A549 treated with CpdA at 1 μM for 4 hours (cell line): ENCODE data around the gene WDFY4. TPM values are rescaled to one million over a fixed set of nuclear protein-coding genes. Genes with fewer than 3 reads are reported as not detected.

Experiments used
- total RNA-seq: library from RNA; stranded (reverse); fragments of 200-300 nt; extraction: Qiagen RNA extraction; gene quantifications from 5 replicates; pipeline ENCODE4 v1.2.3, GENCODE V29; 2022; ENCODE audit warnings: low read depth

WDFY4 gene, protein sequence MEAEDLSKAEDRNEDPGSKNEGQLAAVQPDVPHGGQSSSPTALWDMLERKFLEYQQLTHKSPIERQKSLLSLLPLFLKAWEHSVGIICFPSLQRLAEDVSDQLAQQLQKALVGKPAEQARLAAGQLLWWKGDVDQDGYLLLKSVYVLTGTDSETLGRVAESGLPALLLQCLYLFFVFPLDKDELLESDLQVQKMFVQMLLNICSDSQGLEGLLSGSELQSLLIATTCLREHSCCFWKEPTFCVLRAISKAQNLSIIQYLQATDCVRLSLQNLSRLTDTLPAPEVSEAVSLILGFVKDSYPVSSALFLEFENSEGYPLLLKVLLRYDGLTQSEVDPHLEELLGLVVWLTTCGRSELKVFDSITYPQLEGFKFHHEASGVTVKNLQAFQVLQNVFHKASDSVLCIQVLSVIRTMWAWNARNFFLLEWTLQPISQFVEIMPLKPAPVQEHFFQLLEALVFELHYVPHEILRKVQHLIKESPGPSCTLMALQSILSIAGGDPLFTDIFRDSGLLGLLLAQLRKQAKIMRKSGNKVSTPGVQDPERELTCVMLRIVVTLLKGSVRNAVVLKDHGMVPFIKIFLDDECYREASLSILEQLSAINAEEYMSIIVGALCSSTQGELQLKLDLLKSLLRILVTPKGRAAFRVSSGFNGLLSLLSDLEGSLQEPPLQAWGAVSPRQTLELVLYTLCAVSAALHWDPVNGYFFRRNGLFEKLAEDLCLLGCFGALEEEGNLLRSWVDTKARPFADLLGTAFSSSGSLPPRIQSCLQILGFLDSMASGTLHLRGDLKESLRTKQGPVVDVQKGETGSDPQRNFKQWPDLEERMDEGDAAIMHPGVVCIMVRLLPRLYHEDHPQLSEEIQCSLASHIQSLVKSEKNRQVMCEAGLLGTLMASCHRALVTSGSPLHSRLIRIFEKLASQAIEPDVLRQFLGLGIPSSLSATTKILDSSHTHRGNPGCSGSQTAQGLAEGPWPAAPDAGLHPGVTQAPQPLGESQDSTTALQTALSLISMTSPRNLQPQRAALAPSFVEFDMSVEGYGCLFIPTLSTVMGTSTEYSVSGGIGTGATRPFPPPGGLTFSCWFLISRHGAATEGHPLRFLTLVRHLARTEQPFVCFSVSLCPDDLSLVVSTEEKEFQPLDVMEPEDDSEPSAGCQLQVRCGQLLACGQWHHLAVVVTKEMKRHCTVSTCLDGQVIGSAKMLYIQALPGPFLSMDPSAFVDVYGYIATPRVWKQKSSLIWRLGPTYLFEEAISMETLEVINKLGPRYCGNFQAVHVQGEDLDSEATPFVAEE (N-terminal part only)
- under 0.01 TPM in 1 of 5 replicates, not detected in the others for total RNA-seq

DNA sequence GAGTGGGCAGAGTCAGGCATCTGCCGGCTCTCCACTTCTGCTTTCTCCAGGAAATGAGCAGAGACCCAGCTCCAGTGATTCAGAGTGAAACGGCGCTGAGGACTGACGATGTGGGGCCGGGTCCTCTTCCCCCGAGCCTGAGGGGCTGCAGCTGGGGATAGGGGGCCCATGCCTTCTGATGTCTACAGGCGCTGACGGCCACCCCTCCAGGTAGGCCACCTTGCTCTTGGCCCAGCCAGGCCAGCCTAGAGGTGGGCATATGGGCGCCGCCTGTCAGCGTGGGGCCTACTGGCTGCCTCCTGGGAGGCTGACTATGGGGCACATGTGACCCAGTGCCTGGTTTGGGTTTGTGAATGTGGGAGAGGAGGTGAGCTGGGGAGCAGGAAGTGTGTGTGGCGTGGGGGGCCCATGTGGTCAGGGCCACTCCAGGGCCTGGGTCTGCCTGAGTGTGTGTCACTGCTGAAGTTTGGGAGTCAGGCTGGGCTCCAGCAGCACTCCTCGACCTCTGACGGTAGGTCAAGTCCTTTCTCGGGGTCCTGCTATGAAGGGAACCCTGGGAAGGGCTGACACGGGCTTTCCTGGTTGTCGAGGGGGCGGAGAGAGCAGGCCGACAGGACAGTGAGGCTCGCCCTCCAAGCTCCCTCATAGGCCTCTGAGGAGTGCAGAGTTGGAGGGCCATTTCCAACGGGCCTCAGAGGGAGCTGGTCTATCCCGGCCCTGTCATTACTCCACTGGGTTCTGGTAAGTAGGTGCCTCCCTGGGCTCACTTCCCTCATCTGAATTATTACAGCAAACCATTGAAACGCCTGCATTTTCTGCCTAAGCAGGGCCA is at the start of gene WDFY4:
Gene WDFY4, plus strand, starts transcription at position 82 of the 832 bp plus-strand sequence. CDS start 24,860 bp downstream, outside the sequence.

DNA sequence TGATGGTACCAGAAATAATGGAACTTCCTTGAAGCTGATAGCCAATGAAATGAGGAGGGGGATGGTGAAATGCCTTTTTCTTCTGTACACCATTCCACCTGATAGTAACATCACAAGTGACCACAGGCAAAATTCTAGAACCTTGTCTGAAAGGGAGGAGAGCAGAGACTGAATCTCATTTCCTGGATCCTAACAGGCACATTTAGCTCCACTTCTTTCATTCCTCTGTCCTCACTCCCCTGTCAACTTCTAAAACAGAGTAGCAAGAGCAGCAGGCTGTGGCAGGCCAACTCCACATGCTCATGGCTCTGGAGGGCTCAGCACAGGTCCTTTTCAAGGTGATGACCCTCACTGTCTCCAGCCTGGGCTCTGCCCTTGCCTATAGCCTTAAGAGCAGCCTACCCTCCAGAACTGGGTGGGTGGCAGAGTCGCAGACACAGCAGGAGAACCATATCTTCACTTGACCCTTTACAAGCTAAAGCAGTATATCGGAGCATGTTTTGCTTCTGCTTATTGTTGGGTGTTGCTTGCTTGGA is 255.2 kb downstream of the WDFY4 start, which contains the start of gene LRRC18:
Gene LRRC18, minus strand, starts transcription at position 51 of the 536 bp plus-strand sequence. CDS start 25,685 bp downstream, outside the sequence.

Other genes with a start within 250 kb of the WDFY4 start
- 3.6 to 4.4 TPM (median 4.0 TPM) in 5 replicates for gene ARHGAP22, start 79.8 kb upstream of the WDFY4 start, total RNA-seq